Type B pancreatic cell (in vitro differentiated cells): ENCODE measurements around the gene TOLLIP. TPM values are rescaled to one million over a fixed set of nuclear protein-coding genes. Genes with fewer than 3 reads are reported as not detected.

Experiments used
- DNase-seq: peaks from one replicate; pipeline ENCODE4 v3.0.0; 2021; ENCODE audit warnings: mixed read lengths; ENCODE audit not compliant: unreplicated experiment; ENCODE audit errors: extremely low spot score
- H3K27ac Mint-ChIP-seq: 2 replicates; pipeline ENCODE4 v1.8.0; 2021; ENCODE audit warnings: mild to moderate bottlenecking, mixed read lengths
- H3K27me3 Mint-ChIP-seq: 2 replicates; pipeline ENCODE4 v1.8.0; 2021; ENCODE audit warnings: mixed read lengths
- H3K36me3 Mint-ChIP-seq: 2 replicates; pipeline ENCODE4 v1.8.0; 2021; ENCODE audit warnings: mixed read lengths
- H3K4me1 Mint-ChIP-seq: one replicate; pipeline ENCODE4 v1.8.0; 2021; ENCODE audit warnings: mixed read lengths; ENCODE audit not compliant: unreplicated experiment
- H3K4me3 Mint-ChIP-seq: 2 replicates; pipeline ENCODE4 v1.8.0; 2021; ENCODE audit warnings: mild to moderate bottlenecking, mixed read lengths
- H3K9me3 Mint-ChIP-seq: 2 replicates; pipeline ENCODE4 v1.8.0; 2021; ENCODE audit warnings: mixed read lengths
- CTCF ChIP-seq: fragments of 200-600 bp; sonication (generic); conservative IDR thresholded peaks from 2 replicates; pipeline ENCODE4 v1.5.0; 2021; ENCODE audit warnings: antibody characterized with exemption, mild to moderate bottlenecking
- total RNA-seq: library from RNA; stranded (reverse); gene quantifications from 2 replicates; pipeline ENCODE4 v1.2.1, GENCODE V29; 2021; ENCODE audit warnings: low replicate concordance

TOLLIP gene
- total RNA-seq, 1 donor from 2014 or later, result 49.2 TPM

GRCh38 chr11:1279674-1280055 lies 29.8 kb downstream of the TOLLIP start:
- DNase-seq, result no peak
- H3K4me3 Mint-ChIP-seq, result no peak overlapping the region
- TF ChIP-seq CTCF, result no peak
- H3K9me3 Mint-ChIP-seq, result no peaks in the 10 kb centered on the region
- no peaks in the 10 kb centered on the region for H3K27me3 Mint-ChIP-seq
- H3K36me3 Mint-ChIP-seq, result peaks cover 3% of the 10 kb centered on the region
- no peak overlapping the region for H3K27ac Mint-ChIP-seq
- peaks cover 4% of the 10 kb centered on the region for H3K4me1 Mint-ChIP-seq

- no peaks in the 10 kb centered on the region for H3K27me3 Mint-ChIP-seq
- H3K27ac Mint-ChIP-seq, result no peak overlapping the region
- H3K36me3 Mint-ChIP-seq, result peaks cover 3% of the 10 kb centered on the region
- no peak for TF ChIP-seq CTCF
- H3K4me1 Mint-ChIP-seq, result peaks cover 4% of the 10 kb centered on the region
- H3K4me3 Mint-ChIP-seq, result no peak overlapping the region
- H3K9me3 Mint-ChIP-seq, result no peaks in the 10 kb centered on the region
- no peak for DNase-seq
Observed at GRCh38 chr11:1278766-1279673, 30.4 kb downstream of the TOLLIP start.

- no peak for TF ChIP-seq CTCF
- Mint-ChIP-seq H3K4me3 (no peak overlapping the region), H3K9me3 (no peaks in the 10 kb centered on the region), H3K36me3 (no peaks in the 10 kb centered on the region), H3K4me1 (peaks cover 4% of the 10 kb centered on the region), H3K27me3 (no peaks in the 10 kb centered on the region), H3K27ac (no peak overlapping the region)
- DNase-seq, result no peak
Observed at GRCh38 chr11:1277936-1278512, 31.4 kb downstream of the TOLLIP start.

GRCh38 chr11:1276866-1277615 lies 32.4 kb downstream of the TOLLIP start:
- no peak for DNase-seq
- no peak for TF ChIP-seq CTCF
- Mint-ChIP-seq H3K36me3 (no peaks in the 10 kb centered on the region), H3K4me3 (no peak overlapping the region), H3K27me3 (no peaks in the 10 kb centered on the region), H3K9me3 (no peaks in the 10 kb centered on the region), H3K4me1 (peaks cover 3% of the 10 kb centered on the region), H3K27ac (no peak overlapping the region)

- Mint-ChIP-seq H3K27me3 (no peaks in the 10 kb centered on the region), H3K4me1 (peaks cover 4% of the 10 kb centered on the region), H3K4me3 (no peak overlapping the region), H3K27ac (no peak overlapping the region), H3K9me3 (no peaks in the 10 kb centered on the region), H3K36me3 (no peaks in the 10 kb centered on the region)
- TF ChIP-seq CTCF, result no peak
- no peak for DNase-seq
Observed at GRCh38 chr11:1276041-1276790, 33.2 kb downstream of the TOLLIP start.
